Measurements from ENCODE around the gene NSG1.

Gene NSG1

DNA sequence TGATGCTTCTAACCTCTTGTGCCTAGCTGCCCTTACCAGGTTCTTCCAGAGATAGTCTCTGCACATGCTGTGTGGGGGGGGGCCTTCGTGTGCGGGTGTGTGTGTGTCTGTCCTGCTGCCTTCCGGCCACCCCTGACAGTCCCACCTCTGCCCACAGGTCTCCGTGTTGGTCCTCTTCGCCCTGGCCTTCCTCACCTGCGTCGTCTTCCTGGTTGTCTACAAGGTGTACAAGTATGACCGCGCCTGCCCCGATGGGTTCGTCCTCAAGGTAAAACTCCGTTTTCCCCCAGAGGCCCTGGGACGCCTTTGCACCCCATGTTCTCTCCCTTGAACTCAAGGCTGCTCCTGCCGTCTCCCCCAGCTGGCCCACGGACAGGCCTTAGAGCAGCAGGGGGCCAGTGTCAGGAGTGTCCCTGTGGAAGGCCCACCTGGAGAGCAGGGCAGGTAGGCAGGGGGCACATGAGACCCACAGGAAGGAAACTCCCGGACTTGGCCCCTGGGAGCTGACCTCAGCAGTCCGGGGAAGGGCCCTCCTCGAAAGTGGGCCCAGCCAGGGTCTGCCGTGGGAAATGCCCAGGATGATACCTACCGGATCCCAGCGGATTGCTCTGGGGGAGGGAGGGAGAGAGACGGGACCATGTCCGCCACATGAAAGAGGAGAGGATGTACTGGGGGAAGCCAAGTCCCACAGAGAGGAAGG lies 22.7 kb downstream of the NSG1 start:
- no peak overlapping the region for H3K4me3 ChIP-seq (ENCODE audit: control insufficient read depth, low read depth, low read length)
- TF ChIP-seq, protein P1, sequence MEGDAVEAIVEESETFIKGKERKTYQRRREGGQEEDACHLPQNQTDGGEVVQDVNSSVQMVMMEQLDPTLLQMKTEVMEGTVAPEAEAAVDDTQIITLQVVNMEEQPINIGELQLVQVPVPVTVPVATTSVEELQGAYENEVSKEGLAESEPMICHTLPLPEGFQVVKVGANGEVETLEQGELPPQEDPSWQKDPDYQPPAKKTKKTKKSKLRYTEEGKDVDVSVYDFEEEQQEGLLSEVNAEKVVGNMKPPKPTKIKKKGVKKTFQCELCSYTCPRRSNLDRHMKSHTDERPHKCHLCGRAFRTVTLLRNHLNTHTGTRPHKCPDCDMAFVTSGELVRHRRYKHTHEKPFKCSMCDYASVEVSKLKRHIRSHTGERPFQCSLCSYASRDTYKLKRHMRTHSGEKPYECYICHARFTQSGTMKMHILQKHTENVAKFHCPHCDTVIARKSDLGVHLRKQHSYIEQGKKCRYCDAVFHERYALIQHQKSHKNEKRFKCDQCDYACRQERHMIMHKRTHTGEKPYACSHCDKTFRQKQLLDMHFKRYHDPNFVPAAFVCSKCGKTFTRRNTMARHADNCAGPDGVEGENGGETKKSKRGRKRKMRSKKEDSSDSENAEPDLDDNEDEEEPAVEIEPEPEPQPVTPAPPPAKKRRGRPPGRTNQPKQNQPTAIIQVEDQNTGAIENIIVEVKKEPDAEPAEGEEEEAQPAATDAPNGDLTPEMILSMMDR (conservative IDR thresholded peaks at IDR 0.05; ENCODE audit: control insufficient read depth, insufficient read depth, low read depth, low read length) = no peak
- no peak for DNase-seq (ENCODE audit: low read depth)

DNA sequence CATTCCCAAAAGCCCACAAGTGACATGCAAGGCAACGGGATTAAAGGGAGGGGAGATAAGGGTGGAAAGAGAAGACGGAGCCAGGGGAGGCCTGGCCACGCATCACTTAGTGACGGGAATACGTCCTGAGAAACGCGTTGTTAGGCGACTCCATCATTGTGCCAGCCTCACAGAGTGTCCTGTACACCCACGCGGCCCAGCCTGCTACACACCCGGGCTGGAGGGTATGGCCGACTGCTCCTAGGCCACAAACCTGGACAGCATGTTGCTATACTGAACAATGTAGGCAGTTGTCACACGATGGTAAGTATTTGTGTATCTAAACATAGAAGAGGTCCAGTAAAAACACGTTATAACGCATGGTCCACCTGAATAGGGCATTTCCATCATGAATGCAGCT lies 23.4 kb downstream of the NSG1 start:
- no peak overlapping the region for H3K4me3 ChIP-seq (ENCODE audit: control insufficient read depth, low read depth, low read length)
- no peak for DNase-seq (ENCODE audit: low read depth)
- TF ChIP-seq, protein P1 (conservative IDR thresholded peaks at IDR 0.05; ENCODE audit: control insufficient read depth, insufficient read depth, low read depth, low read length) = no peak

DNA sequence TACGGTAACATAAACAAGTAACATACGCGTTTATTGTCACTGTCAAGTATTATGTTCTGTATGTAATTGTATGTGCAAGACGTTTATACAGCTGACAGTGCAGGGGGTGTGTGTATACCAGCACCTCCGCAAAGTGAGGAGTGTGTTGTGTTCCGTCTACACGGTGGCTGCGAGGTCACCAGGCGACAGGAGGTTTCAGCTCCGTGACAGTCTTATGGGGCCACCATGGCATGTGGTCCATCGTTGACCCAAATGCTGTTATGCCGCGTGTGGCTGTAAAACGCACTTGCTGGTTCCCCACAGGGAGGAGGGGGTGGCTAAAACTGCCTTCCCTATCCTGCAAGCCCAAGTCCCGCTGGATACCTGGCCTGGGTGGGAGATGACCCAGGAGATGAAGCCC lies 25.0 kb downstream of the NSG1 start:
- H3K4me3 ChIP-seq (ENCODE audit: control insufficient read depth, low read depth, low read length) = no peak overlapping the region
- no peak for DNase-seq (ENCODE audit: low read depth)
- TF ChIP-seq, protein P1 (conservative IDR thresholded peaks at IDR 0.05; ENCODE audit: control insufficient read depth, insufficient read depth, low read depth, low read length) = no peak

DNA sequence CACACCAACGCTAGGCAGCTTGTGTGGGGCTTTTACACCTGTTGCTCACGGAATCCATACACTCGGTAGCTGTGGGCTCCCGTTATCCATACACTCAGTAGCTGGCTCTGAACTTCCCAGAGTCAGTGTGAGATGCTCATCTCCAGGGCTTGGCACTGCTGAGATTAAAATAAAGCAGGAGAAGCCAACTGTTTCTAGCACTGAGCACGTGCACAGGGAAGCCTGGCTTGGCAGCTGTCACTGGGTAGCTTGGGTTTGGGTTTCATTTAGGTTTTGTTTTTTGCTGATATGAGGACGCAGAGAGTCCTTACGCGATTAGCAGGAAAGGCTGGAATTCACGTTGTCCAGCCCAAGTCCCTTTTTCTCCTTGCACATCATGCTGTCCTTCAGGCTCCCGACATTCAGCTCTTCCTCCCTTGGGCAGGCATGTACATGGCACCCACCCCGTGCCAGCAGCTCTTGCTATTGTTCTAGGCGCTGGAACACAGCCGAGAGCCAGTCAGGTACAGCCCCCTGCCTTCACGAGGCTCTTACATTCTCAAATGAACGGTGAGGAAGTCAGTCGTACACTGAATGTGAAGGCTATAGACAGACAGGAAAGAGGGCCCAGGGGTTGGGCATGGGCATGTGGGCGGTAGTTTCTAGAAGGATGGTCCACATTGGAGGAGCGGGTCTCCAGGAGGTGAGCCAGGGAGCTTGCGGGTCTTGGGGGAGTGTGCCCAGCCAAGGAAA lies 25.9 kb downstream of the NSG1 start:
- no peak for DNase-seq (ENCODE audit: low read depth)
- H3K4me3 ChIP-seq (ENCODE audit: control insufficient read depth, low read depth, low read length) = no peak overlapping the region
- TF ChIP-seq, protein P1 (conservative IDR thresholded peaks at IDR 0.05; ENCODE audit: control insufficient read depth, insufficient read depth, low read depth, low read length) = no peak

DNA sequence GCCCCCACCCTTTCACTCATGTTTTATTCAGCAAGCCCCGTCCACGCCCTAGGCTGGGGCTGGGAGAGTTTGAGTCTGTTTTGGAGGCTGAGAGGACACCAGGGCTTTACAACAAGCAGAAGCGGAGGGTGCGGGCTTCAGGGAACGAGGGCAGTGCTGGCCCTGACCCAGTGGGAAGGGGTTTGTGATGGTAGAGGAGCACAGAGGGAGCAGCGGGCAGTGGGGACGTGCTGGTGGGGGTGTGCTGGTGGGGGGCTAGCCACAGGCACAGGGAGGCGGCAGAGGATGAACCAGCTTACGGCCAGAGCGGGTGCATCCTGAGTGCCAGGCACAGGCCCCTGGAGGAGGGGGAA lies 26.4 kb downstream of the NSG1 start:
- H3K4me3 ChIP-seq (ENCODE audit: control insufficient read depth, low read depth, low read length) = no peak overlapping the region
- TF ChIP-seq, protein P1 (conservative IDR thresholded peaks at IDR 0.05; ENCODE audit: control insufficient read depth, insufficient read depth, low read depth, low read length) = no peak

DNA sequence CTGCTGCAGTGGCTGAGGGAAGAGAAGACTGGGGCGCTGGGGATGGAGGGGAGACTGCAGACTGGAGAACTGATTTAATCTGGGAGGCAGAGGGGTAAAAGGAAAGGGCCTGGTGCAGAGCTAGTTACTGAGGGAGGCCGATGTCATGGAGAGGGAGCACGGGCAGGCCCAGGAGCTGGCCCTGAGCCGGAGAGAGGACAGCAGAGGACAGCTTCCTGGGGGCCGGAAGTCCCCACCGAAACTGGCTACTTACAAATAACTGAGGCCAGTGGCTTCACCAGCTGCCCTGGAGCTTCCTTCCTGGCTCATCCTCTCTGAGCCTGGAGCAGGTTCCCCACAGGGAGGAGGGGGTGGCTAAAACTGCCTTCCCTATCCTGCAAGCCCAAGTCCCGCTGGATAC lies 26.9 kb downstream of the NSG1 start:
- no peak for DNase-seq (ENCODE audit: low read depth)
- TF ChIP-seq, protein P1 (conservative IDR thresholded peaks at IDR 0.05; ENCODE audit: control insufficient read depth, insufficient read depth, low read depth, low read length) = no peak
- H3K4me3 ChIP-seq (ENCODE audit: control insufficient read depth, low read depth, low read length) = no peak overlapping the region

More for the DNA sequence above, 26.4 kb downstream of the NSG1 start:
- no peak for DNase-seq (ENCODE audit: low read depth)
